NCI-H1436 (cell line): ENCODE data around the gene TRIP13.
A peak's percentile ranks its signal among the peaks of the same experiment; 100 is the strongest.

Experiments
- DNase-seq: peaks from one replicate; lab custom pipeline; 2025; lab: John Stamatoyannopoulos, UW

TRIP13 gene

DNA sequence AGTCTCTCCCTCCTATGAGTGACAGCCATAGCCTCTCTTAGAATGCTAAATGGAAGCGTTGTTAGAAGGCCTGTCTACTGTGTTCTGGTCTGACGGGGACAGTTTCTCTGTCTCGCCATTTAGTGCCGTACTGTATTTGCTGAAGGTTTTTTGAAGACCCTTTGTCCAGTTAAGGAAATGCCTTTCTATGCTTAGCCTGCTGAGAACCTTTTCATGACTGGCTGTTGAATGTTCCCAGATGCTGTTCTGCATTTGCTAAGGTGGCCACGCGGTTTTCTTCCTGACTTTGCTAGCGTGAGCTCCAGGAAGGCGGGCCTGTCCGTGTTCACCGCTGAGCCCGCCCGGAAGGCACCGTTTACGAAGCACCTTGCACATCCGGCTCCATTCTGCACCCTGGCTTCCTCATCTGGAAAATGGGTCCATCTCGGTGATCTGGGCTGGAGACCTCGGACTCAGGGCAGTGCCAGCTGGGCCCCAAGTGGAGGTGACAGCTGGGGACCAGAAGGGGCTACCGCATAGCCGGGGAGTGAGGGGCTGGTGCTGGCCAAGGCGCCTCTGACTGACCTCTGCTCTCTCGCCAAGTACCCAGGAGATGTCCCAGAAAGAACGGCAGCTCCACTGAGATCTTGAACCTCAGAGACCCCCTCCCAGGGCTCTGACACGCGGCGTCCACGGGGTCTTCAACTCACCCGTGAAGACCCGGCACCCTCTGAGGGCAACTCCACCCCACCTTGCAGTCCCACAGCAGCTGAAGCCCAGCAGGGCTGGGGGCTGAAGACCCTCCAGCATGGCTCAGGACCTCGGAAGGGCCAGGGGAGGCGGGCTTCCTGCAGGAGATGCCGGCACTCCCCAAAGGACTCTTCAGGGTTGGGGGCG, 63.4 kb downstream of the TRIP13 start:
- DNase-seq, result no peak

DNA sequence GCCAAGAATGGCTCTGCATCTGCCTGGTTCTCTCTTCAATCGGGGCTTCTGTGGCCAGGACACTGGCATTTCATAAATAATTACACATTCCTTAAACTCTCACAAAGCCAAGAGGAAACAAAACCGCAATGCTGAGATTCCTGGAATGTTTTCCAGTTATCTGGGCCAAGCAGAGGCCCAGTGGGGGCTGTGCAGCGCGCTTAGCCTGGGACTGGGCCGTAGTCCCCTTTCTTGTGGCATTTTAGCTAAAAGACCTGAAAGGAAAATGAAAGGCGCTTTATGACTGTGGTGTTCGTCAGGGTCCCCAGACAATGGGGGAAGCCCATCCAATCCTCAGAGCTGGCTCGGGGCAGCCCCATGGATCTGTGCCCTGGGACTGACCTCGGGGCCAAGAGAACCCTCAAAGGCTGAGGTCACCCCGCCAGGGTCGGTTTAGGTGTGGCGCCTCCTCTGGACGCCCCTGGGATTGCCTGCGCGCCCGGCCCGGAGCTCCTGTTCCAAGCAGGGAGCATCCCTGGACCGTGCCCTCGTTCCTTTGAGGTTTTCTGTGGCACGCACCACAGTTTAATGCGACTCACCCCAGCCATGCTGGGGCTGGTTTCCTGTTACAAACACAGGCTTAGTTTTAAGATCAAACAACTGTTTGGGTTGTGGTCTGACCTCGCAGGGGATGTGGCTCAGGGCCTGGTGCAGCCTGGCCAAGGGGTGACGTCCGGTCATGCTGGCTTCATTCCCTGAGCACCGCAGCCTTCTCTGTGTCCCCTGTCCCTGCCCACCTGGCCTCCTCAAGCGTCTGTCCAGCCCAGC, 64.5 kb downstream of the TRIP13 start:
- no peak for DNase-seq

DNA sequence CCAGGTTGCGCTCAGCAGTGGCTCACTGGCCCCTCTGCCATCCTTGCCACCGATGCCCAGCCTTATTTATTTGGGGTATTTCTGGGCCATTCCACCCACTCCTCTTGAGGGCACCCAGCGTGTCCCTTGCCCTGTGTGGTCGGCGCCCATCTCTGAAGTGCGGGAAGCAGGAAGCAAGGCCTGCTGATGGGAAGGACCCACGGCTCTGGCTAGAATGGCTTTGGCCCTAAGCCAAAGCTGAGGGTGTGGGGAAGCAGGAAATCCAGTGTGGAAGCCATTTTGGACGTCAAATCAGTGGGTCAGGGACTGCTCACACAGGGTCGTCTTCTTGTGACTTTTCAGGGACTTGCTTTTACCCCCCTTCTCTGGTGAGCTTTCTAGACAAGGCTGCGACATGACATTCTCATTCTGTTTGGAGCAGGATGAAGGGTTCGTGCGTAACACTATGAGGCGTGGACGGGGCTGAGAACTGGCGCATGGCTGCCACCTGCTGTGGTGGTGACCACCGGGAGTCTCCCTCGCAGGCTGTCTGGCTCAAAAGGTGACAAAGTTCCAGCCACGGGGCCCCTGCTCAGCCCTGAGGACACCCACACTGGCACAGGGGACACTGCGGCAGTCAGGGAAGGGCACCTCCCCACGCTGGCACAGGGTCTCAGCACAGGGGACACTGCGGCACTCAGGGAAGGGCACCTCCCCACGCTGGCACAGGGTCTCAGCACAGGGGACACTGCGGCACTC, 65.2 kb downstream of the TRIP13 start:
- no peak for DNase-seq

DNA sequence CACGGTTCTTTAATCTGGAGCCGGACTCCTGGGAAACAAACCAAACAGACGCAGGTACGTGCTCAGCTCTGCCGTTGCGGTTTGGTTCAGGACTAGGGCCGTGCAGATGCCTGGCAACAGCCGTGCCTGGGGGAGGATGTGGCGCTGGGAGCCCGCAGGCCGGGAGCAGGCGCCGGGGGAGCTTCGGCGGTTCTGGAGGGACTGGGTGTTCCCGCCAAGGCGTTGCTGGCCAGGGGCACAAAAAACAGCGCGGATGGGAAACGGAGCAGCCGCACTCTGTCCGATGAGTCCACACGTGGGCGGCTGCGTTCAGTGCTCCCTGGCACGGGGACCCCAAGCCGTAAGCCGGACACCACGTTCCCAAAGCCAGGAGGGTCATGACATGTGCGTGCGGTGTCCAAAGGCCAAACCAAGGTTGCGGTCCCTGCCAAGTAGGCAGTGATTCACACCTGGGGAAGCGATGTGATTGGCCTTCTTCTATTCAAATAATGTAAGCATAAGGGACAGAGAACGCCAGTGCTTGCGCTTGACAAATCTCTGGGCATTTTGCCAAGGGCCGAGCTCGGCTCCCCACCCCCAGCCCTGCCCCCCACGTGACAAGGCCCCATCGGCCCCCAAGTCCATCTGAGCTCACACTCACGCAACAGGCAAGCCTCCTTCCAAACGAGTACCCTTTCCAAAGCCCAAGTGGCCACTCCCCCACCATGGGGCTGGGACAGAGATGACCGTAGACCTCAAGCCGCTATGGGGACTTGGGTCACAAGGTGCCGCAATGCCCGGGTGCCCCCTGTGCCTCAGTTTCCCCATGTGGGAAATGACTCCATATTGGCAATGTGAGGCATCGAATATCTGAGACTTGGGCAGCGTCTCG, 66.3 kb downstream of the TRIP13 start:
- DNase-seq, result no peak

DNA sequence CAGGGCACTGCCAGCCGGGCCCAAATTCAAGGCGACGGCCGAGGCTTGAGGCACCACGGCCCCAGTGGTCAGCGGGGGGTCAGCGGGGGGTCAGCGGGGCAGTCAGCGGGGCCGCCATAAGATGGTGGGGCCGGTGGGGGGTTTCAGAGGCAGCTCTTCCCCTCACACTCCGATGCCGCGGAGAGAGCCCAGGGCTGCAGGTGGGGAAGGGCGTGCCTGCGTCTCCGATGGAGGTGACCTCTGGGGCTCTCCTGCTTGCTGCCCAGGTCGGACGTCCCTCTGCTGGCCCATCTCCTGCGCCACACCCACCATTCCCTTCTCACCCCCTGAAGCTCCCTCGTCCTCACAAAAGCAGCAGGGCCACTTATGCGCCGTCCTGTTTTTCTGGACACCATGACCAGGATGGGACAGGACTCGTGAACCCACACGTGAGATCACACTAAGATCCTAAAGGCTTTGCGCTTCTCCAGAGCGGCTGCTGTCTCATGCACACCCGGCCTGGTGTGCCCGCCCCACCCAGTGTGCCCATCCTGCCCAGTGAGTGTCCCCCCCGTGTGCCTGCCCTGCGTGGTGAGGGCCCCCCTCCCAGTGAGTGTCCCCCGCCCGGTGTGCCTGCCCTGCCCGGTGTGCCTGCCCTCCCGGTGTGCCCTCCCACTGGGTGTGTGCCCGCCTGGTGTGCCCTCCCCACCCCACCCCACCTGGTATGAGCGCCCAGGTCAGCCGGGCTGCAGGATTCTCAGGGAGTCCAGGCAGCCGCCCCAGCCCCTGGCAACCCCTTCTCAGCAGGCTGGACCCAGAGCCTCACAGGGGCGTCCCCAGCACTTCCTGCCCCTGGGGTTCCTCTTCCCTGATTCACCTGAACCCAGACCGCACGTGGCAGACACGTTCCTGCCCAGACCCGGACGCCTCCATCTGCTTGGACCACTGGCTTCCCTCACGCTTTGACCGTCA, 67.2 kb downstream of the TRIP13 start:
- no peak for DNase-seq

DNA sequence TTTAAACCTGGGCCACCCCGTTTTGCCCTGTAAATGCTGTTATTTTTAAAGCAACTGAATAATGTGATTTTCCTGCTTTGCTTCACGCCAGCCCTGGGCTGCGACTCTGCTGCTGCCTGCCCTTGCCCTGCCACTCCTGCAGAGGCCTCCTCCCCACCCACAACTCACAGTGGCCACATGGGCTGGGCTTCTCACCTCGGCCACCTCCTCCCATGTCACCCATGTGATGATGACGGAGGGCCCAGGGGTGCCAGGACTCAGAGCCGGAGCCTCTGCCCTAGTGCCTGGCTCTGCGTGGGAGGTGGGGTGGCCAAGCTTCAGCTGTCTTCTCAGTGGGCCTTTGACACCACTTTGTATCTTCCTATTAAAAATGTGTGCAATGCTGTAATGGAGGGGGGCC, 67.9 kb downstream of the TRIP13 start:
- DNase-seq, result no peak

DNA sequence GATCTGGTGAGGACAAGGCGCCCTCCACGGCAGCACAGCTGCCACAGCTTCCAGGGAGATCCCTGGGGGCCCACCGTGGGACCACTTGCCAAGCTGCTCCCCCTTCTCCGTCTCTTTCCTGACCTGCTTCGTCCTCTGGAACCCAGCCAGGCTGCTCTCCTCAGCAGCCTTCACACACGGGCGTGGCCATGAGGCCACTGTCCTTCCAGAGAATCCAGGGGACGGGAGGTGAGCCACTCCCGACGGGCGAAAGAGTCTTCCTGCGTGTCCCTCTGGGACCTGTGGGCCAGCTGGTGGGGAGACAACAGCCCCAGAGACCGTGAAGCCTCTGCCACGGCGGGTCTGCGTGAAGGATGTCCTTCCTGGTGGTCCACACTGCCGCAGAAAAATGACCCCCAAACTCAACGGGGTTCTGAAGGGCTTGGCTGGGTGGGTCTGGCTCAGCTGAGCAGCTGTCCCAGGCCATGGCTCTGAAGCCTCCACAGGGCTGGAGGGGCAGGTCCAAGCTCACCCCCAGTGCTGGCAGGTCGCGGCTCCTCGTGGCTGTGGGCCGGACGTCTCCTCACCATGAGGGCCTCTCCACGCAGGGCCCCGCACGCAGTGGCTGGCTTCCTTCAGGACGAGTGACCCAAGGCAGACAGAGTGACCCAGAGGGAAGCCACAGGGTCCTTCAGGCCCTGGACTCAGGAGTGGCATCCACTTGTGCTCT, 68.5 kb downstream of the TRIP13 start:
- no peak for DNase-seq

DNA sequence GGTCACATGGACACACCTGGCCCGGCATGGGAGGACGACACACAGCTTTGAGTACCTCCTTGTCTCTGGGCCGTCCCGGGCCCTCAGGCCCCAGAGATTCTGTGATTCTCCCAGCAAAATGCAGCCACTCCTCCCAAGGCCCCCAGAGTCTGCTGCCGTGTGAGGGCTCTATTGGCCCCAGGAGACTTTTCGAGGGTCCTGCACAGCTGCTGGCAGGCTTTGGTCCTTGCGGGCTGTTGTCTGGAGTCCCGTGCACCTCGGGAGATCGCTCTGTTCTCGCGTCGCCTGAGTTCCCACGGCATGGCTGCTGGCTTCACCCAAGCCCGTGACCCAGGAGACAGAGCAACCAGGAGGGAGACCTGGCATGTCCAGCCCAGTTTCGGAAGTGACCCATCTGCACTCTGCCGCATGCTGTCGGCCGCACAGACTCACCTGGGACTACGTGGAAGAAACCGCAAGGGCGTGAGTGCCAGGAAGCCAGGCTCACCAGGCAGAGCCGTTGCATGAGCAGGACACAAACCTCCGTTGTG, 69.1 kb downstream of the TRIP13 start:
- DNase-seq, result peak; percentile 28

DNA sequence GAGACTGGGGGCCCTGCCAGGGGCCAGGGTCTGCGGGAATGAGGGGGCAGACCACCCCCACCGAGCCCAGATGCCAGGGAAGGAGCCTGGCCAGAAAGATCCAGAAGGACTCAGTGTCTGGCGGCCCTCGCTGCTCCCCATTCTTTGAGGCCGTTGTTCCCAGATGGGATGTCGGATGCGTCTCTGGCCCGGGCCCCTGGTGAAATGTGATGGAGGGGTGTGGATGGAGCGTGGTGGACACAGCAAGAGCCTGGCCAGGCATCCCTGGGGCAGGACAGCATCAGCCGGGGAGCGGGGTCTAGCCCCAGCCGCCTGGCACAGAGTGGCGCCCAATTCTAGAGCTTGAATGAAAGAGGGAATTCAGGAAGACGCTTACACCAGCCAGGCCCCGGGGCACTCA, 69.7 kb downstream of the TRIP13 start:
- DNase-seq, result no peak

DNA sequence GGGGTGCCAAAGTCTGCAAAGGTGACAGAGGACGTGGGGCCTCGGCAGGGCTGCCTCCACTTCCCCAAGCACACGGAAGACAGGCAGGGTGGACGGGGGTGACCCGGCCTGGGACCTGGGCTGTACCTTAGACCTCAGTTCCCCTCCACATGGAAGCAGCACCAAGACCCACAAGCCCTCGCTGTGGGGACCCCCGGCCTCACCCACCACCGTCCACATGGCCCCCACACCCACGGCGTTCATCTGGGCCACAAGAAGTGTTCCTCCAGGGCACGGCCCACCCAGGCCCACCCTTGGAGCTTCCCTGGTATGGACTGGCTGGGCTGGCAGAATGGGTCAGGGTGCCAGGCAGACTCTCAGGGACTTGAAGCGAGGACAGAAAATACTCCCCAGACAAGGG, 70.1 kb downstream of the TRIP13 start:
- no peak for DNase-seq

DNA sequence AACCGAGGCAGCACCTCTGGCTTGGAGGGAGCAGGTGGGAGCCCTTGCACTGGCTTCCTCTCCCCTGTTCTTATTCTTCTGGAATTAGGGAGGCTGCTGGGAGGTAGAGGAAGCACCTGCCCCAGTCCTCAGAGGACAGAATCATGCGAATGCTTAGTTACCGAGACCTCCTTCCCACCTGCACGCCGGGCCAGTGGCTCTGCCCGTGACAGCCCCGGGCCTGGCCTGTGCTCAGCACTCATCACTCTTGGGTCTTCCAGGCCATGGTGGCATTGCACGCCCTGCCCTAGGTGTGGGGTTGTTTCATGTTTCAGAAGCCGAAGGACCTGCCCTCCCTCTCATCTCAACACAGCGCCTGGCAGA, 70.6 kb downstream of the TRIP13 start:
- DNase-seq, result no peak

DNA sequence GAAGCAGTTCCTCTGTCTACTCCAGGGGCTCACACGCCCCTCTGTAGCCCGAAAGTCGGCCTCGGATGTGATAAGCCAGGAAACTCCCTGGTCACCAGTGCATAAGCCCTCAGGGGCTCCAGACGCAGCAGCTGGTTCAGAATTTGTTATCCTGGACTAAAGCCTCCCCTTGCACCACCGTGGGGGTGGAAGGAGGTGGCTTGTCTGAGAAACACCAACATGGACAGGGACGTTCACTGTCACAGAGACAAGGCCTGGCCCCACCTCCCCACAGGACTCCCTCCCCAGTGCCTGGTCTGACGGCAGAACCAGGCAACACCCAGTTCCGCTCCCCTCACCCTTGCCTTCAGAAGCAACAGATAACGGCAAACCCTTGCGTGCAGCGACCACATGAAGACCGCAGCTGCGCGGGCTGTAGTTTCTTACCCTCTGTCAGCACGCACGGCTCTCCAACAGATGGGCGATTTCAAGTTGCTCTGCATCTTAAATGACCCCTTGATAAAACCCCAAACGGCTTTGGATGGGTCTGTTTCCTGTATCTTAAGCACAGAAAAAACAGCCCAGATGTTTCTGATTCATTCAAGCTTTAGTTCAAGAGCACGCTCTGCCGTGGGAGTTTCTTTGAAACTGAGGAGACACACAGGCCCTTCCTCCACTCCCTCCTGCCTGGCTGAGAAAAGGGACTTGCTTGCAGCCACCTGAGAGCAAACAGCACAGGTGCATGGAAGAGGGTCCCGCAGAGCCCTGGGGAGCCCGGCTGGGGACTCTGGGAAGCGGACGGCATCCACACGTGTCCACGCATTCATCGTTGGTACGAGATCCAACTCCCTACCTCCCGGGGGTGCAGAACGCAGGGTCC, 71.2 kb downstream of the TRIP13 start:
- DNase-seq, result no peak

DNA sequence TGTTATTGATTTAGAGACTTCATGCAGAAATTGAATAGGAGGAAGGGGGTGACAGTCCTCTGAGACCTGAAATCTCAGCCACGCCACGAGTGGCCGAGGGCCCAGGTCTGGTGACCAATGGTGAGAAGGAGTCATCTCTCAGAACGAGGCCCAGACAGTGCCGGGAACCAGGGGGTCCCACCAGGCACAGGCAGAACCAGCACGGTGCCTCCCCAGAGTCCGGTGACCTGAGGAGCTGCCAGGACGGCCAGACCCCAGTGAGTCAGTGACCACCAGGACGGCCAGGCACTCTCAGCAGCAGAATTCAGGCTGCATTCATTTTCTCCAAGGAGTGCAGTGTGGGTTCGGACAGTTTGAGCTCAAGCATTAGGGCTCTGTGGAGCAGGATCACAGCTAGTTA, 72.1 kb downstream of the TRIP13 start:
- DNase-seq, result no peak

DNA sequence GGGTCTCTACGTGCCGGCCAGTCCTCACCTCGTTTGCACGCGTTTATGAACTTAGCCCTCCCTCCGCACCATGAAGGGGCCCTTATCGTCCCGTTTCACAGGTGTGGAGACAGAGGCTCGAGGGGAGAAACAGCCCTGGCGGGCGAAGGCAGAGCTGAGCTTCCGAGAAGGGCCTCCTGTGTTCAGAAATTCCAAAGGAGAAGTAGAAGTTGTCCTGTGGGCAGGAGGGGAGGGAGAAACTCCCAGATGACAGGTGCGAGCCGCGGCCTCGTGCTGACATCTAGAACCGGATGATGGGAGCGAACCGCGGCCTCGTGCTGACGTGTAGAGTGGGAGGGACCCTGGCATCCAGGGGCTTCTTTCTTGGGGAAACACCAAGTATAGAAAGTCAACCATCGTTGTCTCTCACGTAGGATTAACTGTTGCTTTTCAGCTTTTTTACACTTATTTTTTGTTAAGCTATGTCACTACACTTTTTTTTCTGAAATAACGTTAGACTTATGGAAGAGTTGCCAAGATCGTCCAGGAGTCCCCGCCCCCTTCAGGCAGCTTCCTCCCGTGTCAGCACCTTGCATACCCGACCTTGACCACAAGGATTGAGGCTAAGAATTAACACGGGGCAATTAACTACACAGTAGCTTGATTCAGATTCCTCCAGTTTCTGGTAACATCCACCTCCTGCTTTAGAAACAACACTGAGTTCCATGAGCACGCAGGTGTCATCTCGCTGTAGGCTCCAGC, 73.1 kb downstream of the TRIP13 start:
- no peak for DNase-seq

DNA sequence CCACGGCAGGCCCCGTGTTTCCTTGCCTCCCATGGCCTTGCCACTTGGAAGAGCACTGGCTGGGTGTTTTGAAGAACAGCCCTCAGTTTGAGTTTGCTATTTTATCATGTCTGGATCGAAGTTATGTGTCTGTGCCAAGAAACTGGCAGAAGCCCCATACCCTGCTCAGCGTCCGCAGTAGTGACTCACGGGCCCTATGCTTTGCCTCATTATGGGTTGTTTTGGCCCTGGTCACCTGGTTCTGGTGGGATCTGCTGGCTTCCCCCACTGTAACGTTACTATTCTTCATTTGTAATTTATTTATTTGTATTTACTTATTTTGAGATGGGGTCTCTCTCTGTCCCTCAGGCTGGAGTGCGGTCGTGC, 73.6 kb downstream of the TRIP13 start:
- no peak for DNase-seq

DNA sequence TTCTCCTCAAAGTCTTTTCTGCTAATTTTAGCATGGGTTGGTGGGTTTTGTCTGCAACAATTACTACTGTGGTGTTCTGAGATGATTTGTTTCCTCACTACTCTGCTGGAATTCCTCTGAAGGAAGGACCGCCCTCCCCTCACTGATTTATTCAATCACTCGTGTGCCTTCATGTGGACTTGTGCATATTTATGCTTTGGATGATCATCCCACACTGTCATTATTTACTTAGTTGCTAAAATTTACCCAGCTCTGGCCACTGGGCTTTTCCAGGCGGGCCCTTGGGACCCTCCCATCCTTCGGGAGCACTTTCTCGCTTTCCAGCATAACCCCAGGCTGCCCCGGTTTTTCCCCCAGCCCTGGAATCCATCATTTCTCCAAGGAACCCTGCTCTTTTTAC, 74.3 kb downstream of the TRIP13 start:
- DNase-seq, result no peak
